Measurements from ENCODE around the gene PELI2.

- TF ChIP-seq CTCF (conservative IDR thresholded peaks at IDR 0.05), result no peak
- TF ChIP-seq EZH2 (IDR thresholded peaks at IDR 0.05; ENCODE audit: low read depth), result no peak
Measured at GRCh38 chr14:56180754-56181542, 62.7 kb downstream of the PELI2 start.

All from PC-9 (cell line).